HepG2 (cell line): ENCODE results near the gene SMURF2. TPM values are rescaled to one million over a fixed set of nuclear protein-coding genes. Genes with fewer than 3 reads are reported as not detected.

ENCODE experiments used
- GTF2F1 ChIP-seq: fragments of 150-350 bp; IDR thresholded peaks from 2 replicates; pipeline ENCODE4 v1.6.1; 2014; ENCODE audit warnings: low read length
- IKZF4 ChIP-seq: sonication (generic); formaldehyde crosslinking; IDR thresholded peaks from 2 replicates; pipeline ENCODE4 v1.5.1; 2020; ENCODE audit warnings: borderline replicate concordance, mild to moderate bottlenecking, low read depth, missing genetic modification reagents; ENCODE audit errors: not compliant biosample characterization
- KDM5A ChIP-seq: fragments of 200-600 bp; sonication (generic); IDR thresholded peaks from 2 replicates; pipeline ENCODE4 v1.7.0; 2018; ENCODE audit warnings: antibody characterized with exemption, mild to moderate bottlenecking, low read length, borderline replicate concordance
- POLR2AphosphoS5 ChIP-seq: IDR thresholded peaks from 2 replicates; pipeline ENCODE4 v1.6.1; 2012; ENCODE audit warnings: low read depth, low read length
- RCOR2 ChIP-seq: IDR thresholded peaks from 2 replicates; pipeline ENCODE4 v1.6.1; 2016; ENCODE audit warnings: missing biosample characterization, missing genetic modification reagents
- YEATS4 ChIP-seq: sonication (generic); formaldehyde crosslinking; IDR thresholded peaks from 2 replicates; pipeline ENCODE4 v1.4.0; 2020; ENCODE audit warnings: missing genetic modification reagents, borderline replicate concordance
- polyA plus RNA-seq, 8 experiments: library from polyadenylated mRNA; depleted of rRNA in 3 of 8; stranded (reverse) in 7 of 8; unstranded in 1 of 8; fragments of >200 nt; fragmentation: Illumina TruSeq in 4 of 8; extraction: Trizol in 4 of 8; gene quantifications; 2 replicates each; pipeline versions ENCODE4 v1.2.1 to v1.2.3, GENCODE V29; 2011 to 2016; ENCODE audit warnings: low read depth in 4 of 8, missing spikeins in 1 of 8, mixed read lengths in 1 of 8; ENCODE audit not compliant: insufficient read depth in 1 of 8
- total RNA-seq, 5 experiments: library from RNA; depleted of rRNA; stranded (reverse); fragments of >200 nt; fragmentation: Illumina TruSeq; extraction: Trizol; gene quantifications; 2 replicates each; pipeline ENCODE4 v1.2.3, GENCODE V29; 2016; ENCODE audit warnings: low read depth in 1 of 5
- TF ChIP-seq, protein P1 (sequence below): sonication (generic); formaldehyde crosslinking; IDR thresholded peaks from 2 replicates; pipeline ENCODE4 v1.4.0; 2020; ENCODE audit warnings: missing genetic modification reagents, low read depth, mild to moderate bottlenecking, borderline replicate concordance
- TF ChIP-seq, protein P2 (sequence below): sonication (generic); formaldehyde crosslinking; IDR thresholded peaks from one replicate; pipeline ENCODE4 v1.5.1; 2020; ENCODE audit warnings: mild to moderate bottlenecking, missing genetic modification reagents; ENCODE audit errors: not compliant biosample characterization
- TF ChIP-seq, protein P3 (sequence below): sonication (generic); formaldehyde crosslinking; IDR thresholded peaks from 2 replicates; pipeline ENCODE4 v1.9.0; 2021; ENCODE audit warnings: missing genetic modification reagents, borderline replicate concordance
- TF ChIP-seq, protein P4 (sequence below): sonication (generic); formaldehyde crosslinking; IDR thresholded peaks from 2 replicates; pipeline ENCODE4 v1.8.0; 2022; ENCODE audit warnings: mild to moderate bottlenecking, missing genetic modification reagents, borderline replicate concordance
- TF ChIP-seq, protein P5 (sequence below): sonication (generic); formaldehyde crosslinking; IDR thresholded peaks from 2 replicates; pipeline ENCODE4 v1.5.1; 2020; ENCODE audit warnings: mild to moderate bottlenecking, missing genetic modification reagents, borderline replicate concordance

SMURF2 gene
- total and polyA plus RNA-seq, 2 of the 13 experiments (the other 11 are each of a cell fraction or from before 2014, with no cell fraction given): 14.9 to 24.3 TPM

- TF ChIP-seq, protein P1, sequence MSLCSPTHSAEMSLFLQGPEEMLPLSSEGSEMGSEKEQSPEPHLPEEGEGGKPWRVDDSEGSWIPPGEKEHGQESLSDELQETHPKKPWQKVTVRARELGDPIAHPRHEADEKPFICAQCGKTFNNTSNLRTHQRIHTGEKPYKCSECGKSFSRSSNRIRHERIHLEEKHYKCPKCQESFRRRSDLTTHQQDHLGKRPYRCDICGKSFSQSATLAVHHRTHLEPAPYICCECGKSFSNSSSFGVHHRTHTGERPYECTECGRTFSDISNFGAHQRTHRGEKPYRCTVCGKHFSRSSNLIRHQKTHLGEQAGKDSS (CRISPR knock-in tag): peak; percentile 81
- TF ChIP-seq KDM5A (peak; percentile 82), YEATS4 (CRISPR knock-in tag) (peak; percentile 91), POLR2AphosphoS5 (peak; percentile 96), GTF2F1 (0 out of 2 replicates have a peak, but pooled peaks have one; percentile 28), IKZF4 (CRISPR knock-in tag) (peak; percentile 41), RCOR2 (CRISPR knock-in tag) (no peak)
- TF ChIP-seq, protein P2, sequence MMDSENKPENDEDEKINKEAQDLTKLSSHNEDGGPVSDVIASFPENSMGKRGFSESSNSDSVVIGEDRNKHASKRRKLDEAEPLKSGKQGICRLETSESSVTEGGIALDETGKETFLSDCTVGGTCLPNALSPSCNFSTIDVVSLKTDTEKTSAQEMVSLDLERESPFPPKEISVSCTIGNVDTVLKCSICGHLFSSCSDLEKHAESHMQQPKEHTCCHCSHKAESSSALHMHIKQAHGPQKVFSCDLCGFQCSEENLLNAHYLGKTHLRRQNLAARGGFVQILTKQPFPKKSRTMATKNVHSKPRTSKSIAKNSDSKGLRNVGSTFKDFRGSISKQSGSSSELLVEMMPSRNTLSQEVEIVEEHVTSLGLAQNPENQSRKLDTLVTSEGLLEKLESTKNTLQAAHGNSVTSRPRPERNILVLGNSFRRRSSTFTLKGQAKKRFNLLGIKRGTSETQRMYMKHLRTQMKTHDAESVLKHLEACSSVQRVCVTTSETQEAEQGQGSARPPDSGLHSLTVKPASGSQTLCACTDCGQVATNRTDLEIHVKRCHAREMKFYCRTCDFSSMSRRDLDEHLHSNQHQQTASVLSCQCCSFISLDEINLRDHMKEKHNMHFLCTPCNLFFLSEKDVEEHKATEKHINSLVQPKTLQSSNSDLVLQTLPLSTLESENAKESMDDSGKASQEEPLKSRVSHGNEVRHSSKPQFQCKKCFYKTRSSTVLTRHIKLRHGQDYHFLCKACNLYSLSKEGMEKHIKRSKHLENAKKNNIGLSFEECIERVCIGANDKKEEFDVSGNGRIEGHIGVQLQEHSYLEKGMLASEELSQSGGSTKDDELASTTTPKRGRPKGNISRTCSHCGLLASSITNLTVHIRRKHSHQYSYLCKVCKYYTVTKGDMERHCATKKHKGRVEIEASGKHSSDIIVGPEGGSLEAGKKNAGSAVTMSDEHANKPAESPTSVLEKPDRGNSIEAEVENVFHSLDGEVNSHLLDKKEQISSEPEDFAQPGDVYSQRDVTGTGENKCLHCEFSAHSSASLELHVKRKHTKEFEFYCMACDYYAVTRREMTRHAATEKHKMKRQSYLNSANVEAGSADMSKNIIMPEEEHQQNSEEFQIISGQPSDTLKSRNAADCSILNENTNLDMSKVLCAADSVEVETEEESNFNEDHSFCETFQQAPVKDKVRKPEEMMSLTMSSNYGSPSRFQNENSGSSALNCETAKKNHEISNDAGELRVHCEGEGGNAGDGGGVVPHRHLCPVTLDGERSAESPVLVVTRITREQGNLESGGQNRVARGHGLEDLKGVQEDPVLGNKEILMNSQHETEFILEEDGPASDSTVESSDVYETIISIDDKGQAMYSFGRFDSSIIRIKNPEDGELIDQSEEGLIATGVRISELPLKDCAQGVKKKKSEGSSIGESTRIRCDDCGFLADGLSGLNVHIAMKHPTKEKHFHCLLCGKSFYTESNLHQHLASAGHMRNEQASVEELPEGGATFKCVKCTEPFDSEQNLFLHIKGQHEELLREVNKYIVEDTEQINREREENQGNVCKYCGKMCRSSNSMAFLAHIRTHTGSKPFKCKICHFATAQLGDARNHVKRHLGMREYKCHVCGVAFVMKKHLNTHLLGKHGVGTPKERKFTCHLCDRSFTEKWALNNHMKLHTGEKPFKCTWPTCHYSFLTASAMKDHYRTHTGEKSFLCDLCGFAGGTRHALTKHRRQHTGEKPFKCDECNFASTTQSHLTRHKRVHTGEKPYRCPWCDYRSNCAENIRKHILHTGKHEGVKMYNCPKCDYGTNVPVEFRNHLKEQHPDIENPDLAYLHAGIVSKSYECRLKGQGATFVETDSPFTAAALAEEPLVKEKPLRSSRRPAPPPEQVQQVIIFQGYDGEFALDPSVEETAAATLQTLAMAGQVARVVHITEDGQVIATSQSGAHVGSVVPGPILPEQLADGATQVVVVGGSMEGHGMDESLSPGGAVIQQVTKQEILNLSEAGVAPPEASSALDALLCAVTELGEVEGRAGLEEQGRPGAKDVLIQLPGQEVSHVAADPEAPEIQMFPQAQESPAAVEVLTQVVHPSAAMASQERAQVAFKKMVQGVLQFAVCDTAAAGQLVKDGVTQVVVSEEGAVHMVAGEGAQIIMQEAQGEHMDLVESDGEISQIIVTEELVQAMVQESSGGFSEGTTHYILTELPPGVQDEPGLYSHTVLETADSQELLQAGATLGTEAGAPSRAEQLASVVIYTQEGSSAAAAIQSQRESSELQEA: peak; percentile 76
- TF ChIP-seq, protein P3, sequence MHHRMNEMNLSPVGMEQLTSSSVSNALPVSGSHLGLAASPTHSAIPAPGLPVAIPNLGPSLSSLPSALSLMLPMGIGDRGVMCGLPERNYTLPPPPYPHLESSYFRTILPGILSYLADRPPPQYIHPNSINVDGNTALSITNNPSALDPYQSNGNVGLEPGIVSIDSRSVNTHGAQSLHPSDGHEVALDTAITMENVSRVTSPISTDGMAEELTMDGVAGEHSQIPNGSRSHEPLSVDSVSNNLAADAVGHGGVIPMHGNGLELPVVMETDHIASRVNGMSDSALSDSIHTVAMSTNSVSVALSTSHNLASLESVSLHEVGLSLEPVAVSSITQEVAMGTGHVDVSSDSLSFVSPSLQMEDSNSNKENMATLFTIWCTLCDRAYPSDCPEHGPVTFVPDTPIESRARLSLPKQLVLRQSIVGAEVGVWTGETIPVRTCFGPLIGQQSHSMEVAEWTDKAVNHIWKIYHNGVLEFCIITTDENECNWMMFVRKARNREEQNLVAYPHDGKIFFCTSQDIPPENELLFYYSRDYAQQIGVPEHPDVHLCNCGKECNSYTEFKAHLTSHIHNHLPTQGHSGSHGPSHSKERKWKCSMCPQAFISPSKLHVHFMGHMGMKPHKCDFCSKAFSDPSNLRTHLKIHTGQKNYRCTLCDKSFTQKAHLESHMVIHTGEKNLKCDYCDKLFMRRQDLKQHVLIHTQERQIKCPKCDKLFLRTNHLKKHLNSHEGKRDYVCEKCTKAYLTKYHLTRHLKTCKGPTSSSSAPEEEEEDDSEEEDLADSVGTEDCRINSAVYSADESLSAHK: no peak
- TF ChIP-seq, protein P4, sequence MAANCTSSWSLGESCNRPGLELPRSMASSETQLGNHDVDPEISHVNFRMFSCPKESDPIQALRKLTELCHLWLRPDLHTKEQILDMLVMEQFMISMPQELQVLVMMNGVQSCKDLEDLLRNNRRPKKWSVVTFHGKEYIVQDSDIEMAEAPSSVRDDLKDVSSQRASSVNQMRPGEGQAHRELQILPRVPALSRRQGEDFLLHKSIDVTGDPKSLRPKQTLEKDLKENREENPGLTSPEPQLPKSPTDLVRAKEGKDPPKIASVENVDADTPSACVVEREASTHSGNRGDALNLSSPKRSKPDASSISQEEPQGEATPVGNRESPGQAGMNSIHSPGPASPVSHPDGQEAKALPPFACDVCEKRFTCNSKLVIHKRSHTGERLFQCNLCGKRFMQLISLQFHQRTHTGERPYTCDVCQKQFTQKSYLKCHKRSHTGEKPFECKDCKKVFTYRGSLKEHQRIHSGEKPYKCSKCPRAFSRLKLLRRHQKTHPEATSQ (CRISPR knock-in tag): peak; percentile 93
- TF ChIP-seq, protein P5, sequence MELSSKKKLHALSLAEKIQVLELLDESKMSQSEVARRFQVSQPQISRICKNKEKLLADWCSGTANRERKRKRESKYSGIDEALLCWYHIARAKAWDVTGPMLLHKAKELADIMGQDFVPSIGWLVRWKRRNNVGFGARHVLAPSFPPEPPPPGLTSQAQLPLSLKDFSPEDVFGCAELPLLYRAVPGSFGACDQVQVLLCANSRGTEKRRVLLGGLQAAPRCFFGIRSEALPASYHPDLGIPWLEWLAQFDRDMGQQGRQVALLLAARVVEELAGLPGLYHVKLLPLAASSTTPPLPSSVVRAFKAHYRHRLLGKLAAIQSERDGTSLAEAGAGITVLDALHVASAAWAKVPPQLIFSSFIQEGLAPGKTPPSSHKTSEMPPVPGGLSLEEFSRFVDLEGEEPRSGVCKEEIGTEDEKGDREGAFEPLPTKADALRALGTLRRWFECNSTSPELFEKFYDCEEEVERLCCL (CRISPR knock-in tag): no peak
Measured at GRCh38 chr17:64496786-64497564, 165.1 kb downstream of the SMURF2 start, which contains the start of gene POLG2 (continued).
